ENCODE results near the gene TARS1.

The TARS1 gene

DNA sequence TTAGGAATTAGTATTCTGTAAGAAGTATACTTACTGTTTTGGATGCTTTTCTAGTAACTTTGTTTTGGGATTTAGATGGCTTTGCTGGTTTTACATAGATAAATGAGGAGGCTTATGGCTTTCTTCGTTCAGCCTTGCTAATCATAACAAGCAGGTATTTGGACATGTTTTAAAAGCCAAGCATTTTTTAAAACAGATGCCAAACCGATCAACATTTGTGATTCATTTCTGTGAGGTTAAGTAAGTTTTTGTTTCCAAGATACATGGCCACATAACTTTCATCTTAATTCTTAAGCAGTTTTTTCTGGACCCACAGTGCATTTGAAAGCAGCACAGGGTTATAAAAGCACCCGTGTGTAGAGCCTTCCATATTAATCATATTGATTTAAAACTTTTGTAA, 21.7 kb downstream of the TARS1 start:
- Mint-ChIP-seq H3K27ac (no peak overlapping the region), H3K36me3 (ENCODE audit: low read depth) (peaks cover 87% of the 10 kb centered on the region), H3K4me1 (no peaks in the 10 kb centered on the region), H3K27me3 (ENCODE audit: low read depth) (no peaks in the 10 kb centered on the region), H3K9me3 (no peaks in the 10 kb centered on the region), H3K4me3 (no peak overlapping the region)
- no peak for TF ChIP-seq CTCF (IDR thresholded peaks at IDR 0.05; ENCODE audit: unreplicated experiment in 3 of 3)

DNA sequence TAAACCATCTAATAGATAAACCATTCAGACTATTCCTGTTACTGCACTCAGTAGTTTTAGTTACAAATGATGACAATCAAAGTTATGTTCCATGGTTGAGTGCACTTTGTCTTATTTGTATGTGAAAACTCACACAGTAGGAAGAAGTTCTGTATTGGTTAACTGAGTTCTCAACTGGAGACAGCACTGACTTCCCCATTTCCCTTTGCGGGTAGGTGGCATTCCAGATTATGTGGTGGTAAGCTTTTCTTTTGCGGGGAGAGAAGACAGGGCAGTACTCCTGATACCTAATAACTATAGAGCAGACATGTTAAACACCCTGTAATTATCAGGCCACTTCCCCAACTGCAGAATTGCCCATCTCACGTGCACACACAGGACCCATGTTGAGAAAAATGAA, 24.4 kb downstream of the TARS1 start:
- Mint-ChIP-seq H3K4me3 (no peak overlapping the region), H3K36me3 (ENCODE audit: low read depth) (peaks cover 88% of the 10 kb centered on the region), H3K27ac (no peak overlapping the region), H3K4me1 (no peaks in the 10 kb centered on the region), H3K9me3 (no peaks in the 10 kb centered on the region), H3K27me3 (ENCODE audit: low read depth) (no peaks in the 10 kb centered on the region)
- no peak for TF ChIP-seq CTCF (IDR thresholded peaks at IDR 0.05; ENCODE audit: unreplicated experiment in 3 of 3)

- no peak for TF ChIP-seq CTCF (IDR thresholded peaks at IDR 0.05; ENCODE audit: unreplicated experiment in 3 of 3)
- H3K4me1 Mint-ChIP-seq: no peaks in the 10 kb centered on the region
- no peaks in the 10 kb centered on the region for H3K27me3 Mint-ChIP-seq (ENCODE audit: low read depth)
- H3K27ac Mint-ChIP-seq: no peak overlapping the region
- H3K9me3 Mint-ChIP-seq: no peaks in the 10 kb centered on the region
- no peak overlapping the region for H3K4me3 Mint-ChIP-seq
- peaks cover 86% of the 10 kb centered on the region for H3K36me3 Mint-ChIP-seq (ENCODE audit: low read depth)
These were observed 28.1 kb downstream of the TARS1 start for GRCh38 chr5:33468775-33469435.

- H3K36me3 Mint-ChIP-seq (ENCODE audit: low read depth): peaks cover 88% of the 10 kb centered on the region
- H3K27me3 Mint-ChIP-seq (ENCODE audit: low read depth): no peaks in the 10 kb centered on the region
- no peaks in the 10 kb centered on the region for H3K9me3 Mint-ChIP-seq
- H3K4me1 Mint-ChIP-seq: no peaks in the 10 kb centered on the region
- H3K27ac Mint-ChIP-seq: peak overlapping the region in 1 of 3 experiments; percentile 5
- H3K4me3 Mint-ChIP-seq: no peak overlapping the region
- TF ChIP-seq CTCF (IDR thresholded peaks at IDR 0.05; ENCODE audit: unreplicated experiment in 3 of 3): peak; percentile 15 to 44 (median 32)
These were observed 29.8 kb downstream of the TARS1 start for GRCh38 chr5:33470544-33470943.

DNA sequence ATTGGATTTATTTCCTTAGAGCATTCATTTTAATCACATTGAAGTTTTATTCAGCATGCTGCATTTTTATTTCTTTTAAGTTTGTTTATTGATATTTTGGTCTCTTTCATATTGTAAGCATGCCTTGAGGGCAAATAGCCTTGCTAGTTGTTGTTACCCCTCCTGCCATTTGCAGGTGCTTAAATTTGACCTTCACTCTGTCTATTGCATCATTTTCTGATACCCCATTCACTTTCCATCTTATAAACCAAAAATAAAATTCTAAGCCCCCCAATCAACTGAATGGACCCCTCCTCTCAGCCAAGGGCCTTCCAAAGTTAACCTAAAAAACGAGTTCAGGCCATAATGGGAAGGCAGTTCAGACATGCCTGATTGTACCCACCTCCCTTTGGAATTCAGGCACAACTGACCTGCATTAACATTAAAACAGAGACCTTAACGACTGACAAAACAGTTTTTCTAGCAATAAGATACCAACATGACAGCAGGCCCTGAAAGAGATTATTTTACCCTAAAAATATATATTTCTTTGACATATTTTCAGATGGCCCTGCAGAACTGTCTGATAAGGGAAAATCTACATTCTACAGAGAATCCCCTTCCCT, 32.1 kb downstream of the TARS1 start:
- no peaks in the 10 kb centered on the region for H3K9me3 Mint-ChIP-seq
- H3K4me3 Mint-ChIP-seq: no peak overlapping the region
- peaks cover 92% of the 10 kb centered on the region for H3K36me3 Mint-ChIP-seq (ENCODE audit: low read depth)
- H3K27me3 Mint-ChIP-seq (ENCODE audit: low read depth): no peaks in the 10 kb centered on the region
- TF ChIP-seq CTCF (IDR thresholded peaks at IDR 0.05; ENCODE audit: unreplicated experiment in 3 of 3): no peak
- no peaks in the 10 kb centered on the region for H3K4me1 Mint-ChIP-seq
- H3K27ac Mint-ChIP-seq: no peak overlapping the region

- no peaks in the 10 kb centered on the region for H3K9me3 Mint-ChIP-seq
- no peak overlapping the region for H3K27ac Mint-ChIP-seq
- no peak overlapping the region for H3K4me3 Mint-ChIP-seq
- H3K36me3 Mint-ChIP-seq (ENCODE audit: low read depth): peaks cover 86% of the 10 kb centered on the region
- H3K4me1 Mint-ChIP-seq: no peaks in the 10 kb centered on the region
- H3K27me3 Mint-ChIP-seq (ENCODE audit: low read depth): no peaks in the 10 kb centered on the region
- TF ChIP-seq CTCF (IDR thresholded peaks at IDR 0.05; ENCODE audit: unreplicated experiment in 3 of 3): no peak
These were observed 33.2 kb downstream of the TARS1 start for GRCh38 chr5:33474004-33474403.

Measured in nephron (organoid).